Breast epithelium (tissue), 4 donors: ENCODE results near the gene TOB2. TPM values are rescaled to one million over a fixed set of nuclear protein-coding genes. Genes with fewer than 3 reads are reported as not detected.

Source experiments
- DNase-seq, 2 donors: peaks; one replicate each; pipeline ENCODE4 v3.0.0-alpha.2; 2019; ENCODE audit warnings: low spot score in 2 of 2
- H3K27ac ChIP-seq, 2 donors: fragments of 200-600 bp; sonication (generic) in 1 of 2; one replicate each; pipeline ENCODE4 v1.5.1; 2016 to 2019; ENCODE audit warnings: mild to moderate bottlenecking in 1 of 2
- H3K27me3 ChIP-seq, 2 donors: fragments of 200-600 bp; sonication (generic) in 1 of 2; one replicate each; pipeline versions ENCODE4 v1.5.1 to v1.6.0; 2017 to 2019; ENCODE audit warnings: control low read depth in 1 of 2, mild to moderate bottlenecking in 1 of 2
- H3K36me3 ChIP-seq: fragments of 200-600 bp; one replicate; pipeline ENCODE4 v1.5.1; 2019
- H3K4me1 ChIP-seq, 2 donors: fragments of 200-600 bp; sonication (generic); one replicate each; pipeline ENCODE4 v1.5.1; 2016 to 2019; ENCODE audit warnings: control low read depth in 1 of 2
- H3K4me3 ChIP-seq, 3 donors: fragments of 200-600 bp; sonication (generic); 1 replicate in 2 of 3; 2 replicates in 1 of 3; pipeline ENCODE4 v1.5.1; 2016 to 2019; ENCODE audit warnings: mild to moderate bottlenecking in 3 of 3, moderate library complexity in 2 of 3
- H3K9me3 ChIP-seq, 2 donors: fragments of 200-600 bp; sonication (generic) in 1 of 2; one replicate each; pipeline ENCODE4 v1.5.1; 2016 to 2019; ENCODE audit warnings: control low read depth in 1 of 2
- CTCF ChIP-seq, 3 donors: fragments of 450-650 bp; IDR thresholded peaks; one replicate each; pipeline ENCODE4 v1.5.1; 2016 to 2017; ENCODE audit warnings: antibody characterized with exemption in 3 of 3, mild to moderate bottlenecking in 3 of 3, moderate library complexity in 3 of 3
- POLR2A ChIP-seq: fragments of 450-650 bp; IDR thresholded peaks from one replicate; pipeline ENCODE4 v1.6.1; 2016; ENCODE audit warnings: antibody characterized with exemption, mild to moderate bottlenecking, moderate library complexity
- POLR2AphosphoS5 ChIP-seq, 3 donors: sonication (generic); formaldehyde crosslinking; IDR thresholded peaks; one replicate each; pipeline ENCODE4 v1.6.1; 2017; ENCODE audit warnings: antibody characterized with exemption in 3 of 3
- intact Hi-C: fragments of 100-400 bp; cut with DNase I; formaldehyde crosslinking; loops from one replicate; pipeline ENCODE4 v1.15.1; 2023; ENCODE audit warnings: low total_unique reads
- total RNA-seq, 3 donors: library from RNA; depleted of rRNA; stranded (reverse); fragments of >200 nt; gene quantifications; one replicate each; pipeline ENCODE4 v1.1.0, GENCODE V29; 2016

TOB2 gene
- total RNA-seq, 3 donors from 2014 or later = 28.8 to 61.9 (median 45.8) TPM

GRCh38 chr22:41425660-41426365 lies 20.8 kb downstream of the TOB2 start:
- H3K4me1 ChIP-seq = no peaks in the 10 kb centered on the region

GRCh38 chr22:41418717-41419116 lies 27.9 kb downstream of the TOB2 start:
- TF ChIP-seq POLR2A = no peak
- intact Hi-C loops = no loop called here
- Histone ChIP-seq H3K36me3 (no peaks in the 10 kb centered on the region), H3K4me3 (no peak overlapping the region), H3K9me3 (no peaks in the 10 kb centered on the region), H3K27ac (peak overlapping the region; percentile 72 to 81), H3K27me3 (no peaks in the 10 kb centered on the region), H3K4me1 (peaks cover 6 to 24% of the 10 kb centered on the region in 2 donors)
- DNase-seq = no peak

More at GRCh38 chr22:41425660-41426365, 20.8 kb downstream of the TOB2 start:
- intact Hi-C loops = no loop called here
- Histone ChIP-seq H3K27ac (no peak overlapping the region), H3K4me3 (no peak overlapping the region), H3K36me3 (no peaks in the 10 kb centered on the region), H3K27me3 (no peaks in the 10 kb centered on the region), H3K9me3 (no peaks in the 10 kb centered on the region)
- no peak for DNase-seq
- TF ChIP-seq POLR2AphosphoS5 (IDR thresholded peaks at IDR 0.05) (no peak), POLR2A (no peak), CTCF (IDR thresholded peaks at IDR 0.05) (no peak)

- Histone ChIP-seq H3K36me3 (no peaks in the 10 kb centered on the region), H3K4me1 (peaks cover 6 to 24% of the 10 kb centered on the region in 2 donors), H3K27me3 (no peaks in the 10 kb centered on the region), H3K27ac (peak overlapping the region; percentile 72 to 81), H3K4me3 (peak overlapping the region in 1 of 3 donors; percentile 0), H3K9me3 (no peaks in the 10 kb centered on the region)
- peak; percentile 95 to 96 for DNase-seq
- intact Hi-C loops = no loop called here
- peak; percentile 66 to 89 (median 88) for TF ChIP-seq POLR2AphosphoS5 (IDR thresholded peaks at IDR 0.05)
- TF ChIP-seq CTCF (IDR thresholded peaks at IDR 0.05) = peak in 1 of 3 donors; percentile 7
- TF ChIP-seq POLR2A = no peak
Observed at GRCh38 chr22:41417622-41418390, 28.8 kb downstream of the TOB2 start.

- Histone ChIP-seq H3K9me3 (no peaks in the 10 kb centered on the region), H3K4me3 (no peak overlapping the region)
Observed at GRCh38 chr22:41415554-41415953, 31.0 kb downstream of the TOB2 start.

More at GRCh38 chr22:41415554-41415953, 31.0 kb downstream of the TOB2 start:
- Histone ChIP-seq H3K27ac (peak overlapping the region; percentile 8 to 39), H3K4me1 (peaks cover 6 to 24% of the 10 kb centered on the region in 2 donors), H3K27me3 (no peaks in the 10 kb centered on the region), H3K36me3 (no peaks in the 10 kb centered on the region)
- intact Hi-C loops = no loop called here
- TF ChIP-seq POLR2AphosphoS5 (IDR thresholded peaks at IDR 0.05) = no peak
- TF ChIP-seq CTCF (IDR thresholded peaks at IDR 0.05) = no peak
- no peak for TF ChIP-seq POLR2A
- DNase-seq = no peak
